GM23338 (cell line): ENCODE results near the gene ATP9B. TPM values are rescaled to one million over a fixed set of nuclear protein-coding genes. Genes with fewer than 3 reads are reported as not detected.
A peak's percentile ranks its signal among the peaks of the same experiment; 100 is the strongest.

ENCODE experiments used
- ATAC-seq: fragments of 200-7000 bp; cut with Tn5 transposase; 3 replicates; pipeline ENCODE4 v1.9.1; 2020
- DNase-seq: peaks from one replicate; pipeline ENCODE4 v3.0.0-alpha.2; 2015; ENCODE audit warnings: low spot score
- H2AFZ ChIP-seq: fragments of 200-600 bp; sonication (generic); 2 replicates; pipeline ENCODE4 v1.8.0; 2016; ENCODE audit warnings: antibody characterized with exemption, mild to moderate bottlenecking, moderate library complexity
- H3F3A ChIP-seq: fragments of 200-600 bp; sonication (generic); replicated peaks from 2 replicates; pipeline ENCODE4 v1.8.0; 2017; ENCODE audit warnings: antibody characterized with exemption, mixed run types, low read depth
- H3K27ac ChIP-seq: fragments of 200-600 bp; sonication (generic); 2 replicates; pipeline ENCODE4 v1.6.1; 2016; ENCODE audit warnings: low read depth
- H3K27me3 ChIP-seq: fragments of 200-600 bp; sonication (generic); 2 replicates; pipeline ENCODE4 v1.8.0; 2016; ENCODE audit warnings: mild to moderate bottlenecking, mixed run types, moderate library complexity; ENCODE audit not compliant: insufficient read depth
- H3K36me3 ChIP-seq: fragments of 200-600 bp; sonication (generic); 2 replicates; pipeline ENCODE4 v1.8.0; 2016; ENCODE audit warnings: mild to moderate bottlenecking; ENCODE audit not compliant: insufficient read depth
- H3K4me1 ChIP-seq: fragments of 200-600 bp; sonication (generic); 2 replicates; pipeline ENCODE4 v1.8.0; 2016; ENCODE audit warnings: mild to moderate bottlenecking, moderate library complexity; ENCODE audit not compliant: insufficient read depth
- H3K4me2 ChIP-seq: fragments of 200-600 bp; sonication (generic); 2 replicates; pipeline ENCODE4 v1.7.1; 2017; ENCODE audit warnings: mixed run types
- H3K4me3 ChIP-seq: fragments of 200-600 bp; sonication (generic); 2 replicates; pipeline ENCODE4 v1.6.1; 2016; ENCODE audit warnings: mixed run types
- H3K79me2 ChIP-seq: fragments of 200-600 bp; sonication (generic); replicated peaks from 2 replicates; pipeline ENCODE4 v1.8.0; 2017; ENCODE audit warnings: mild to moderate bottlenecking; ENCODE audit not compliant: insufficient read depth
- H3K9me2 ChIP-seq: fragments of 200-600 bp; sonication (generic); 2 replicates; pipeline ENCODE4 v1.8.0; 2017; ENCODE audit not compliant: insufficient read depth
- H4K20me1 ChIP-seq: fragments of 200-600 bp; sonication (generic); replicated peaks from 2 replicates; pipeline ENCODE4 v1.8.0; 2017; ENCODE audit warnings: mild to moderate bottlenecking; ENCODE audit not compliant: insufficient read depth
- H3K27ac Mint-ChIP-seq: 2 replicates; pipeline ENCODE4 v1.8.0; 2020; ENCODE audit warnings: inconsistent platforms, mild to moderate bottlenecking, moderate library complexity, mixed read lengths
- H3K27me3 Mint-ChIP-seq: 3 replicates; pipeline ENCODE4 v1.8.0; 2022; ENCODE audit warnings: low read depth, mild to moderate bottlenecking, moderate library complexity, mixed read lengths, inconsistent platforms; ENCODE audit not compliant: insufficient read depth, poor library complexity
- H3K36me3 Mint-ChIP-seq: 3 replicates; pipeline ENCODE4 v1.8.0; 2021; ENCODE audit warnings: low read depth, mild to moderate bottlenecking, inconsistent platforms, moderate library complexity, mixed read lengths
- H3K4me1 Mint-ChIP-seq: 3 replicates; pipeline ENCODE4 v1.8.0; 2020; ENCODE audit warnings: mild to moderate bottlenecking, inconsistent platforms, mixed read lengths
- H3K4me3 Mint-ChIP-seq: 3 replicates; pipeline ENCODE4 v1.8.0; 2021; ENCODE audit warnings: moderate library complexity, mild to moderate bottlenecking, inconsistent platforms, mixed read lengths
- H3K9me3 Mint-ChIP-seq: 3 replicates; pipeline ENCODE4 v1.8.0; 2020; ENCODE audit warnings: moderate library complexity, mild to moderate bottlenecking, inconsistent platforms, mixed read lengths
- CREB1 ChIP-seq: fragments of 250-450 bp; sonication (Bioruptor Pico); IDR thresholded peaks from 2 replicates; pipeline ENCODE4 v1.5.0; 2020; ENCODE audit warnings: low read depth, mild to moderate bottlenecking, moderate library complexity
- CTCF ChIP-seq, 2 experiments: fragments of 200-600 bp in 1 of 2; sonication (generic) in 1 of 2; conservative IDR thresholded peaks; 2 replicates each; pipeline versions ENCODE4 v1.5.1 to v1.6.1; 2016 to 2017; ENCODE audit warnings: antibody characterized with exemption in 2 of 2, low read depth in 2 of 2, mild to moderate bottlenecking in 2 of 2, moderate library complexity in 1 of 2
- EZH2 ChIP-seq: fragments of 200-600 bp; sonication (generic); IDR thresholded peaks from one replicate; pipeline ENCODE4 v1.8.0; 2017; ENCODE audit warnings: antibody characterized with exemption, mild to moderate bottlenecking, low read depth; ENCODE audit not compliant: unreplicated experiment
- EZH2phosphoT487 ChIP-seq: fragments of 200-600 bp; sonication (generic); IDR thresholded peaks from one replicate; pipeline ENCODE4 v1.8.1; 2018; ENCODE audit warnings: antibody characterized with exemption; ENCODE audit not compliant: unreplicated experiment
- JUNB ChIP-seq: IDR thresholded peaks from one replicate; pipeline ENCODE4 v1.6.1; 2016; ENCODE audit warnings: antibody characterized with exemption; ENCODE audit not compliant: unreplicated experiment
- POLR2AphosphoS5 ChIP-seq: IDR thresholded peaks from 2 replicates; pipeline ENCODE4 v1.6.1; 2016; ENCODE audit warnings: antibody characterized with exemption, low read depth
- STAT1 ChIP-seq: IDR thresholded peaks from one replicate; pipeline ENCODE4 v1.6.1; 2016; ENCODE audit warnings: antibody characterized with exemption; ENCODE audit not compliant: unreplicated experiment
- ZNF114 ChIP-seq: fragments of 250-450 bp; sonication (Bioruptor Pico); IDR thresholded peaks from 2 replicates; pipeline ENCODE4 v1.5.0; 2020; ENCODE audit warnings: mild to moderate bottlenecking, moderate library complexity
- ZNF331 ChIP-seq: fragments of 250-450 bp; sonication (Bioruptor Pico); IDR thresholded peaks from 2 replicates; pipeline ENCODE4 v1.5.0; 2020; ENCODE audit warnings: low read depth, mild to moderate bottlenecking, moderate library complexity
- ZNF462 ChIP-seq: fragments of 250-450 bp; sonication (Bioruptor Pico); IDR thresholded peaks from 2 replicates; pipeline ENCODE4 v1.5.0; 2020; ENCODE audit warnings: mild to moderate bottlenecking, moderate library complexity
- polyA plus RNA-seq: library from polyadenylated mRNA; unstranded; fragments of >200 nt; fragmentation: Nextera tagmentation; extraction: Ambion mirVana; gene quantifications from 2 replicates; pipeline ENCODE4 v1.2.1, GENCODE V29; 2016
- total RNA-seq: library from RNA; depleted of rRNA; stranded (reverse); fragments of >200 nt; shearing (Covaris generic); gene quantifications from 2 replicates; pipeline ENCODE4 v1.2.3, GENCODE V29; 2014

ATP9B gene
- total and polyA plus RNA-seq, 2 experiments from 2014 or later, result 14.2 to 25.6 TPM

GRCh38 chr18:79424880-79425568, 355.8 kb downstream of the ATP9B start:
- no peak overlapping the region for H3K4me2 ChIP-seq
- no peaks in the 10 kb centered on the region for H3K27me3 ChIP-seq
- no peaks in the 10 kb centered on the region for H4K20me1 ChIP-seq
- Mint-ChIP-seq H3K4me3 (no peak overlapping the region), H3K9me3 (peaks cover 4% of the 10 kb centered on the region; the same call in 2 of the 3 replicates), H3K4me1 (peaks cover 13% of the 10 kb centered on the region; the same call in 2 of the 3 replicates), H3K36me3 (peaks cover 6% of the 10 kb centered on the region; the same call in 2 of the 3 replicates), H3K27me3 (peaks cover 22% of the 10 kb centered on the region), H3K27ac (no peak overlapping the region; the same call in 1 of the 2 replicates)
- TF ChIP-seq CTCF (conservative IDR thresholded peaks at IDR 0.05; ENCODE audit: low read depth in 2 of 2), result no peak
- TF ChIP-seq JUNB, result no peak
- TF ChIP-seq CREB1 (CRISPR knock-in tag), result no peak
- TF ChIP-seq ZNF114 (CRISPR knock-in tag), result no peak
- no peak for TF ChIP-seq POLR2AphosphoS5
- TF ChIP-seq EZH2phosphoT487, result no peak
- TF ChIP-seq STAT1, result no peak
- no peak for TF ChIP-seq ZNF331 (CRISPR knock-in tag)
- no peak for TF ChIP-seq ZNF462 (CRISPR knock-in tag)
- TF ChIP-seq EZH2, result no peak
- peaks cover 7% of the 10 kb centered on the region; the same call in 1 of the 2 replicates for H3F3A ChIP-seq
- no peaks in the 10 kb centered on the region for H3K9me2 ChIP-seq
- no peaks in the 10 kb centered on the region for H3K4me1 ChIP-seq
- no peaks in the 10 kb centered on the region for H3K36me3 ChIP-seq
- ATAC-seq, result peak; percentile 20; the same call in 1 of the 3 replicates
- H3K4me3 ChIP-seq, result no peak overlapping the region
- DNase-seq, result no peak
- H2AFZ ChIP-seq, result no peak overlapping the region
- no peak overlapping the region for H3K27ac ChIP-seq
- H3K79me2 ChIP-seq, result no peaks in the 10 kb centered on the region
